HG02759 (cell line): ENCODE results near the gene TUBB8.
"Not testable (repeated sequence)": the region's sequence is repeated elsewhere in the genome, so short reads cannot be mapped to it uniquely, and the experiment has no call there.

ENCODE experiments used
- ATAC-seq: cut with Tn5 transposase; IDR thresholded peaks from one replicate; pipeline ENCODE4 v1.9.1; 2021; ENCODE audit warnings: mild to moderate bottlenecking, moderate library complexity; ENCODE audit not compliant: unreplicated experiment

Gene TUBB8

DNA sequence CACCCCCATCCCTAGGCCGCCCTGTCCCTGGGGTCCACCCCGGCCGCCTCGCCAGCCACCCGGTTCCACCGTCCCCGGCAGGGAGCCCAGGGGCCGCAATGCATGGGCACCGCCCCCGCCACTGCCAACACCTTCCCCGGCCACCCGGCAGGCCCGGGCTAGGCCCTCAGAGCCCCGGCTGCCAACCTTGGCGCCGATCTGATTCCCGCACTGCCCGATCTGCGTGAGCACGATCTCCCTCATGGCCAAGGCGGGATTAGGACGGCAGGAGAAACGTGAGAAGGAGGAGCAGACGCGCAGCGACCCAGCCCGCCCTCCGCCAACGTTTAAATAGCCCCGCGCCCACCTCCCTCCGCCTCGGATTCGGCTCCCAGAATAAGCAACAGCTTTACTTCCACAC is at the start of gene TUBB8:
Gene TUBB8 (minus strand): TSS at position 301 of the 400 bp plus-strand sequence. CDS start 58 bp downstream, at position 243.
- ATAC-seq = no peak

DNA sequence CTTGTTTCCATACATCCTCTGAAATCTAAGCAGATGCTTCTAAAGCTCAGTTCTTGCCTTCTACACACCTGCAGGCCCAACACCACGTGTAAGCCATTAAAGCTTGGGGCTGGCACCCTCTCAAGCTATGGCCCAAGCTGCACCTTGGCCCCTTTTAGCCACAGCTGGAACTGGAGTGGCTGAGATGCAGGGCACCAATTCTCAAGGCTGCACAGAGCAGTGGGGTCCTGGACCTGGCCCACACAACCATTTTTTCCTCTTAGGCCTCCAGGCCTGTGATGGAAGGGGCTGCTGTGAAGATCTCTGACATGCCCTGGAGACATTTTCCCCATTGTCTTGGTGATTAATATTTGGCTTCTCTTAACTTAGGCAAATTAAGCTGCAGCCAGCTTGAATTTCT is 47.4 kb upstream of the TUBB8 start:
- ATAC-seq = no peak

DNA sequence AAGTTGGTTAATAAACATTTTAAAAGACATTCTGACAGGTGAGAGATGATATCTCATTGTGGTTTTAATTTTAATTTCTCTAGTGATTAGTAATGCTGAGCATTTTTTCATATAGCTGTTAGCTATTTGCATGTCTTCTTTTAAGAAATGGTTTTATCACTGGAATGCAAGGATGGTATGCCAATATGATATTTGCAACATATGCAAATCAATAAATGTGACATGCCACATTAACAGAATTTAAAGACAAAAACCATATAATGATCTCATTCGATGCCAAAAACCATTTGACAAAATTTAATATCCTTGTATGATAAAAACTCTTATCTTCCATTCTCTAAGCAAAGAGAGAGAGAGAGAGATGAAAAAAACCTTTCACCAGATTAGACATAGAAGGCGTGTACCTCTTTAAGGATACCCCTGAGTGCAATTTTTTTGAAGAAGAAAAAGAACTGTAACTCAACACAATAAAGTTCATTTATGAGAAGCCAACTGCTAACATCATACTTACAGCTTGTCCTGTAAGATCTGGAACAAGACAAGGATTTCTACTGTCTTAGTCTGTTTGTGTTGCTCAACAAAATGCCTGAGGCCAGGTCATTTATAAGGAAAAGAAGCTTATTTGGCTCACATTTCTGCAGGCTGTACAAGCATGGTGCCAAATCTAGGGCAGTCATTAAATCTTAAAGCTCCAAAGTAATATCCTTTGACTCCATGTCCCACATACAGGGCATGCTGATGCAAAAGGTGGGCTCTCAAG is 46.4 kb upstream of the TUBB8 start:
- ATAC-seq = no peak

DNA sequence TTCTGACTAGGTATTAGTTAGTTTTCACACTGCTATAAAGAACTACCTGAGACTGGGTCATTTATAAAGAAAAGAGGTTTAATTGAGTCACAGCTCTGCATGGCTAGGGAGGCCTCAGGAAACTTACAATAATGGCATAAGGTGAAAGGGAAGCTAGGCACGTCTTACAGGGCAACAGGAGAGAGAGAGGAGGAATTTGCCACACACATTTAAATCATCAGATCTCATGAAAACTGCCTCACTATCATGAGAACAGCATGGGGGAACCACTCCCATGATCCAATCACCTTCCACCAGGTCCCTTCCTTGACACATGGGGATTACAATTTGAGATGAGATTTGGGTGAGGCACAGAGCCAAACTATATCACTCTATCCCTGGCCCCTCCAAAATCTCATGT is 45.5 kb upstream of the TUBB8 start:
- no peak for ATAC-seq

DNA sequence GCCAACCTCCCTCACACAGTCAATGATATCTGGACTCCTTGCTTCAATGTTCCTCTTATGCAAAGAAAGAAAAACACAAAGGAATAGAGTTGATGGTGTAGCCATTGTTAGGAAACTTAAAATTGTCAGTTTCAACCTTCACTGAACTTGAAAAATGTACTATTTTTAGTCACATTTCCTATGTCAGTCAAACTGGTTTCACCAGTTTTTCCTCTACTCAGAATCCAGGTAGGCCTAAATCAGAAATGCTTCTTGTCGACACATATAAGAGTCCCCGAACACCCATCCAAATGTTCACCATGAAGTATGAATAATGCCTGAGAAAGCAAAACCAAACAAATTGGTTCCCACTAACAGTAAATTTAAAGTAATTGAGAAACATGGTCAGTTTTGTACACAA is 43.8 kb upstream of the TUBB8 start:
- no peak for ATAC-seq

DNA sequence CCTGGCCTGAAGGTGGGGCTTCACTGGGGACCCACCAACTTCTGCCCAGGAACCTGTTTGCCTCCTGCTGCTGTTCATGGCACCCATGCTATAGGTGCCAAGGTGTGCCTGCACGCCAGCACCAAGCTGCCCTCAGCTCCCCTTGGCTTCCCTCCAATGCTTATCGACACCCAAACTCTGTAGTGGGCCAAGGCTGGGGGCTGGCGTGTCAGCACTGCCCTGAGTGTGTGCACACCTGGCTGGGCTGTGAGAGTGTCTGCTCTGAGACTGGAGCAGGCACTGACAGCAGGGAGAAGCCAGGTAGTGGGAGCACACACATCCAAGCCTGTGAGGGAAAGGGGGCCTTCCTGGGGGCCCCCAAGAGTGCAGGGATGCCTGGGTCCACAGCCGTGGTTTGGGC is 43.1 kb upstream of the TUBB8 start:
- ATAC-seq = no peak

DNA sequence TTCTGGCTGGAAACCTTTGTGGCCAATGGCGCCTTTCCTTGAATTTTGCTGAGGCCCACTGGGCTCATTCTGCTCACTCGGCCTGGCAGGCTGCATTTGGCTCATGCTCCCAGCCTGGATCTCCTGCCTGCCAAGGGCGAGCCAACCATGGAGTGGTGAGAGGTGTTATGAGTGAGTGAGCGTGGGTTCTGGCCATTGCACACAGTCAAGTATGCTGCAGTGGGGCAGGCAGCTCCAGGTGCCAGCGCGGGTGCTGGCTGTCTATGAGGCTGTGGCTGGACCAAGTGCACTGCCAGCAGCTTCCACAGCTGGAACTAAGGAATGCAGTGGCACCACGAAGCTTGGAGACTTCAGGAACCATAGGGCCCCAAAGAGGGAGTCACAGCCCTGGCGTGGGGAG is 42.2 kb upstream of the TUBB8 start:
- ATAC-seq = no peak

DNA sequence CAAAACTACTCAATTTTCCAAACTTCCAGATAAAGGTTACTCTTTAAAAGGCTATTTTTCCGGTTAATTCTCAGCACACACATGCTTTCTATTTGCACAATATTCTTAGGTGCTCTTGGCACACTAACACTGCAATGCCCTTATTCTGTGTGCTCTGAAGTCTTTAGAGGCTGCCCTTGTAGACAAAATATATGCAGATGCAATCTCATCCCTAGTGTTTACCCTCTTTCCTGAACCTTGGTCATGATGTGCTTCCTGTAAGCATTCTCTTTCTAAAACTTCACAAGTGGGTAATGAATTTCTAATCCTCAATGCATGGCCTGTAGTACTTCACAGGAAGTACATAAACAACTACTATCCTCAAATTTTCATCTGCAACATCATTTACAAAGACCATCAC is 41.1 kb upstream of the TUBB8 start:
- no peak for ATAC-seq

DNA sequence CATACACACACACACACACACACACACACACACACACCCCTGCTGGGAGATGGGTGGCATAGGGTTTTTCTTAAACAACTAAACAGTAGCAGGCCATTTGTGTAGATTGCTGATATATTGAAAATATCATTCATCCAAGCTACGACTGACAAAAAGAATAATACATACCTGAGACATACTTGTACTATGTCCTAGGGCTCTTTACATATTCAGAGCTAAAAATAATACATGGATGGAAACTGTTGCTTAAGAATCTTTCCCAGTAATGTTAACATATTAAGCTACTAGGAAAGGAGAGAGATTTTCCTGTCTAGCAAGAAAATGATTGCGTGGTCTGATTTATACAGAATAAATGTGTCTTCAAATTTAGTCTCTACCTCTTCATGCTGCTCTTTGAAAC is 40.2 kb upstream of the TUBB8 start:
- no peak for ATAC-seq

DNA sequence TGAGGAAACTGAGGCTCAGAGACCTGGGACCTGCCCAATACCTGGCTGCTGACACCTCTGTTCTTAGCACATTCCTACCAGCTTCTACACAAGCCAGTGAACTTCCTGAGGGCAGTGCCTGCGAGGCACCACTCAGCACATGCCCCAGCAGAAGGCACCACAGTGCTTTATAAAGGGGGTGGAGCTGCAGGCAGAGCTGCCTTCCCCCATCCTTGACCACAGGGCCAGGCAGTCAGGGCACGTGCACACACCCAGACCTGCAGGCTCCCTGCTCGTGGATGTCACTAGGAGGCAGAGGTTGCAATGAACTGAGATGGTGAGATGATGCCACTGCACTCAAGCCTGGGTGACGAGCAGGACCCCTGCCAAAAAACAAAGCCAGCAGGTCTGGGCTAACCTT is 39.2 kb upstream of the TUBB8 start:
- ATAC-seq = no peak

DNA sequence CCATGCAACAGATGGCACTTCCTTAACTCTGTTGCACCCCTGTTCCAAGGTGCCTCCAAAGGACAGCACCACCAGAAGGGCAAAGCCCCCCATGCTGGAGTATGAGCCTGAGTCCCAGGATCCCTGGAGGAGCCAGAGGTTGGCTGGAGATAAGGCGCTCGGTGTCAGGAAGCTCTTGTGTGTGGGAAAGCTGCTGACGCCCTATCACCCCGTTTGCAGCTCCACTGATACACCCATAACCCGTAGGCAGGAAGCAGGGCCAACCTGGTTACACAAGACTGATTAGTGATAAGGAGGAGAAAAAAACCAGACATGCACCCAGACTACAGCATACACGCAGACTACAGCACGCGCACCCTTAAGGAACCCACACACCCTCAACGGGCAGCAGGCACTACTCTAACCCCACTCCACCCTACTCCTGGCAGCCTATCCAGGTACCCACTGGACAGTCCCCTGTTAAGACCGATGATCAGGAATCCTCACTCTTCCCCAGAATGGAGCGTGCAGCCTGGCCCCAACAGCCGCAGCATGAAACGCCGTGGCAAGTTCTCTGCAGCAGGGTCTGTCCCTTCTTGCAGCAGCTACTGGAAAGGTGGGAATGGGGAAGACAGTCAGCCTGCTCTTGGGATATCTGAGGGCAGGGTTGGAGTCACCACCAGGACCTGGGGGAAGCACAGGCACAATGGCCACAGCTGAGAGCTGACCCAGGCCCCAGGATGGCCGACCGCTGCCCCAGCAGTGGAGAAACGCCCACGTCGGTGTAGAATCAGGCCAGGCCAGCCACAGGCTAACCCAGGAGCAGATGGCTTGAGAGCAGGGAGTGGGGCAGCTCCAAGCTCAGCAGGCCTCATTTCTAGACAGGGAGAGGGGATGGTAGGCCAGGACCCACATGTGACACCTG is 38.3 kb upstream of the TUBB8 start:
- no peak for ATAC-seq

DNA sequence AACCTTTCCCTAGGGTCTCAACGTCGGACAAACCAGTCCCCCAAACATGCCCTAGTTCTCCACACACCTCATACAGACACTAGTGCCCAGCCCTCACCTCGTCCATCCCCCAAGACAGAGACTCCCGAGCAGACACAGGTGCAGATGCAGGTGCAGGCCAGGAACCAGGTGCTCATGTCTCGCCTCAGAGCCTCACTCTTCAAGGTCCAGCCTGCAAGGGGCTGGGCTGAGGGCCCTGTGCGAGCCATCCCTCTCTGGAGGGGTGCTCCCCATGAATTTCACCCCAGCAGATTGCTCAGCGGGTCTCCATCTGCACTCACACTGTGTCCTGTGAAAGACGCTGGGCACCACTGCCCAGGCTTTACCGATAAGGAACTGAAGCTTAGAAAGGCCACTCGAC is 36.9 kb upstream of the TUBB8 start:
- ATAC-seq = no peak

DNA sequence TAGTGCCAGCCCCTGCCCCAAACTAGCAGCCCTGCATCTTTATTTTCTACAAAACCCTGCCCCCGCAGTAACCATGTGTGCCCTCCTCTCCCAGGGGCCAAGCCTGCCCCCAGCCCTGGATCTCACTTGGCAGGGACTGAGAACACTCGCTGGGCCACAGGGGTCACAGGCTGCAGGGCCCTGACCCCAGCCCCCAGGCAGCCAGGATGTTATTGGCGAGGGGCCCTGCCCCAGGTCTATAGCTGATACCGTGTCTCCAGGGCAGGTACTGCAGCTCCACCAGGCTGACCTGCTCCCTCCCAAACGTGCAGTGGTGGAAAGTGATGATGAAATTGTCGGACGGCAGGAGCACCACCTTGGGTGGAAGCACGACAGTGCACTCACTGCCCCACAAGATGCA is 35.9 kb upstream of the TUBB8 start:
- no peak for ATAC-seq

DNA sequence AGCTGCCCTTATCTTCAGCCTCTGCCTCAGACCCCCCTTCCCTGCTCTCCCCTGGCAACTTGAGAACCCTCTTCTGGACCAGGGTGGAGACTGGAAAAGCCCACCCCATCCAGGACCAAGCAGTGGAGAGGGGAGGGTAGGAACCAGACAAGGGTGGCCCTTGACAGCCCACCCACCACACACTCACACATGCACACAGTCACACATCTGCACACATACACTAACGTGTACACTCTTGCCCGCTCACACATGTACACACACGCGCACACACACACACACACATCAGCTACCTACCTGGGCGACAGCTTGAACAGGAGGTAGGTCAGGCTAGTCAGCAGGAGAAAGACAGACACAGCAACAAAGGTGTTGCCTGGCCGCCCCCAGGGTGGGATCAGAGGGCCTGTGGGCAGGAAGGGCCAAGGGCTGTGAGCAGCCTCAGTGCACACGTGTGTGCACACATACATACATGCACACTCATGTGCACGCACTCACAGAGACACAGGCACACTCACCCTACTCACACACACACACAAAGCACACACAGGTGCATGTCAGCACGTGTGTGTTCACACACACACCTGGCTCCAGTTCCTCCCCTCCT is 34.9 kb upstream of the TUBB8 start:
- no peak for ATAC-seq

DNA sequence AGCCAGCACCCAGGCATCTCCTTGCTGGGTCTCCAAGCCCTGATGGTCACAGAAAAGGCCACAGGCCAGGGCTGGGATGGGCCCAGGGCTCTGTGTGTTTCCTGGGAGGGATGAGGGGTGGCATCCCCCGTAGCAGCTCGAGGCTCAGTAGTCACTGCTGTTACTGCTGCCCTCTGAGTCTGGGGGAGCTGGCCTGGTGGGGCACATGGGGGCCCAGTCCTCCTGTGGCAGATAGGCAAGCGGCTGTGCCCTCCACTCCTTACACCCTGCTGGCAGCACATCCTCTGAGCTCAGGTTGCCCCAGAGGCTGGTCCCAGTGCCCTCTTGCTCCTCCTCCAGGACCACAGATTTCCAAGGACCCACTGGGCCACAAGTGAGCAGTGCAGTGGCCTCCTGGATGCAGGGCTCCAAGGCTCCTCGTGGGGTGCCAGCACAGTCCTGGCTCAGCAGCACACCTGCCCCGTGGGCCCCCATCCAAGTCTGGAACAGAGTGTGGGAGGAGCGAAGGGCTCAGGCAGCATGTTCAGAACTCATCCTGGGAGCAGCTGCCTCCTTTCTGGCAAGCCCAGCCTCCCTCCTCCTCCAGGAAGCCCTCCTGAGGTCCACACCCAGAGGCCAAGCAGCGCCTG is 31.5 kb upstream of the TUBB8 start:
- no peak for ATAC-seq

DNA sequence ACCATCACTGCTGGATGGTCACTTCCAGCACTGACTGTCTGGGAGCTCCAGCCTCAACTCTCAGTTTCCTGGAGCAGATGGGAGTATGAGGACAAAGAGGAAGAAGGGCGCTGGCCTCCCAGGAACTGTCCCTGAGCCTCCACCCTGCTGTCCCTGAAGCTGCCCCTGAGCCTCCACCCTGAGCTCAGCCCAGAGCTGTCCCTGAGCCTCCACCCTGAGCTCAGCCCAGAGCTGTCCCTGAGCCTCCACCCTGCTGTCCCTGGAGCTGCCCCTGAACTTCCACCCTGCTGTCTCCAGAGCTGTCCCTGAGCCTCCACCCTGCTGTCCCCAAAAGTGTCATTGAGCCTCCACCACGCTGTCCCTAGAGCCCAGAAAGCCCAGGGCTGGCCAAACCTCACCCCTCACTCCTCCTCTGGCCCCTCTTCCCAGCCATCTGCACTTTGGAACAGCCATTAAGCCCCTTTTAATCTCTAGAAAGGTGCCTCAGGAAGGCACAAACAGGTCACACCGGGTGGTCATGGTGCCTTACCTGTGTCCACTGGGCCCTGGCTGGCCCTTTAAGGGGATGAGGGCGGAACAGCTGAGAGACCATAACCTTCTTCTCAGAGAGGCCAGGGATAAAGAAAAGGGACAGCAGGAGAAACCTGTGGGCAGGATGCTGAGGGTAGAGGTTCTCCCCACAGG is 30.6 kb upstream of the TUBB8 start:
- no peak for ATAC-seq

DNA sequence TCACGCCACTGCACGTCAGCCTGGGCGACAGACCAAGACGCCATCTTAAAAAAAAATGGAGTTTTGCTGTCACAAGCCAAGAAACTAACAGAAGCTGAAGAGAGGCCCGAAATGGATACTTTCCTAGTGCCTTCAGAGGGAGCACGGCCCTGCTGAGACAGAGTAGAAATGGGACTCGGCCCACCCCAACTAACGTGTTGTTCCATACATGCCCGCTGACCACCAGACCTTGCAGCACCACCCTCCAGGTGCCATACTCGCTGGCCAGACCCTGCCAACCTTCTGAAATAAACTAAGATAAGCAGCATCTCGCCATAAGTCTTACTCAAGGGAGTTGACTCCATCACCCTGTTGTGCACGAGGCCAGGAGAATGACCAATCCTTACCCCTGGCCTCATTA is 29.5 kb upstream of the TUBB8 start:
- ATAC-seq = no peak

DNA sequence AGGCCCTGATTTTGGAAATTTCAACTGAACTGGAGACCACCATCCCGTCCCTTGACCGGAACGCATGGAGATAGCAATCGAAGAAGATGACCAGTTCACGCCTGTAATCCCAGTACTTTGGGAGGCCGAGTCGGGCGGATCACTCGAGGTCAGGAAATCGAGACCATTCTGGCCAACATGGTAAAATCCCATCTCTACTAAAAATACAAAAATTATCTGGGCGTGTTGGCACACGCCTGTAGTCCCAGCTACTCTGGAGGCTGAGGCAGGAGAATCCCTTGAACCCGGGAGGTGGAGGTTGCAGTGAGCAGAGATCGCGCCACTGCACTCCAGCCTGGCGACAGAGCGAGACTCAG is 25.1 kb upstream of the TUBB8 start:
- ATAC-seq = not testable (repeated sequence)

DNA sequence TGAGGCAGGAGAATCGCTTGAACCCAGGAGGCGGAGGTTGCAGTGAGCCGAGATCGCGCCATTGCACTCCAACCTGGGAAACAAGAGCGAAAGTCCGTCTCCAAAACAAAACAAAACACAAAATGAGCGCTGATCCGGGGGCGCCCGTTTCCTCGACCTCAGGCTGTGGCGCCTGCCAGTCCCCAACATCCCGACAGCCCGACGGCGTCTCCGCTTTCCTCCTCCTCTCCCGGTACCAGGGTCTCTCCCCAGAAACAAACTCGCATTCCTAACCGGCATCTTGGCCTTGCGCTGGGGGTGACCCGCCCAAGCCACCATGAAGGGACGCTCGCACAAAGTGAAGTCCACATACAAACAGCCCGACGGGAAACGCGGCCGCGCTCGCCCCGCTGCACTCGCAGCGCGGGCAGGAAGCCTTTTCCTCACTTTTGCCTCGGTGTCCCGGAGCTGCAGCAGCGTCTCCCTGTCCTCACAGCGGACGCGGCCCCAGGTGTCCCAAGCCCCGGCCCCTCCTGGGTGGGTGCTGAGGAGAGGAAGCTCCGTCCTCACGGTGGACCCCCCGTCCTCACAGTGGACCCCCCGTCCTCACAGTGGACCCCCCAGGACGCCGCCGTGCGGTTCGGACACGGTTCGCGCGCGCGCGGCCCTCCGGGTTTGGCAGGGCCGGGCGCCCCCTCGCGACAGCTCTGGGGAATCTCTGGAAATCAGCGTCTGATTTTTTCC is 24.6 kb upstream of the TUBB8 start:
- ATAC-seq = not testable (repeated sequence)

DNA sequence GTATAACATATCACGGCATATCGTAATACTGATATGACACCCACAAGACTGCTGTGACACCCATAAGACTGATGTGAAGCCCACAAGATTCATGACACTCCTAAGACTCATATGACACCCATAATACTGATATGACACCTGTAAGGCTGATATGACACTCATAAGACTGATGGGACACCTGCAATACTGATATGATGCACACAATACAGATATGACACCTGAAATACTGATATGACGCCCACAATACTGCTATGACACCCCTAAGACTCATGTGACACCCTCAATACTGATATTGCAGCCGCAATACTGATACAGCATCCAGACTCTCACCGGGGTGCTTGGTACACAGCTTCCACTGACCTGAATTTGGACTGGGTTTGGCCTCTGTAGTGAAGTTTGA is 19.1 kb upstream of the TUBB8 start:
- not testable (repeated sequence) for ATAC-seq
